Trophoblast cell (in vitro differentiated cells and primary cell): ENCODE results near the gene MRPS14.

Source experiments
- DNase-seq, 2 donors: peaks; one replicate each; pipeline ENCODE4 v3.0.0-alpha.2; 2016
- H2AFZ ChIP-seq: 2 replicates; pipeline ENCODE4 v1.6.1; 2013; ENCODE audit warnings: low read length, moderate library complexity, mild to moderate bottlenecking; ENCODE audit not compliant: insufficient read depth, poor library complexity
- H2AK5ac ChIP-seq: 2 replicates; pipeline ENCODE4 v1.6.1; 2013; ENCODE audit warnings: mild to moderate bottlenecking, low read length
- H2BK120ac ChIP-seq: 2 replicates; pipeline ENCODE4 v1.6.1; 2013; ENCODE audit warnings: low read length, mild to moderate bottlenecking, moderate library complexity; ENCODE audit not compliant: insufficient read depth, poor library complexity
- H2BK12ac ChIP-seq: 2 replicates; pipeline ENCODE4 v1.6.1; 2013; ENCODE audit warnings: mild to moderate bottlenecking, low read length, moderate library complexity
- H2BK5ac ChIP-seq: 2 replicates; pipeline ENCODE4 v1.6.1; 2013; ENCODE audit warnings: low read length, low read depth, moderate library complexity, mild to moderate bottlenecking; ENCODE audit not compliant: poor library complexity
- H3K14ac ChIP-seq: 2 replicates; pipeline ENCODE4 v1.6.1; 2013; ENCODE audit warnings: mild to moderate bottlenecking, low read length
- H3K18ac ChIP-seq: 2 replicates; pipeline ENCODE4 v1.6.1; 2013; ENCODE audit warnings: mild to moderate bottlenecking, low read length
- H3K23ac ChIP-seq: 2 replicates; pipeline ENCODE4 v1.6.1; 2013; ENCODE audit warnings: low read length
- H3K27ac ChIP-seq: 2 replicates; pipeline ENCODE4 v1.5.1; 2013; ENCODE audit warnings: low read depth, mild to moderate bottlenecking, inconsistent platforms, low read length, moderate library complexity
- H3K27me3 ChIP-seq: 2 replicates; pipeline ENCODE4 v1.6.1; 2013; ENCODE audit warnings: inconsistent platforms, mild to moderate bottlenecking, low read length, moderate library complexity; ENCODE audit not compliant: insufficient read depth
- H3K36me3 ChIP-seq, 2 experiments: 1 replicate in 1 of 2; 2 replicates in 1 of 2; pipeline ENCODE4 v1.6.1; 2013; ENCODE audit warnings: low read length in 2 of 2, mild to moderate bottlenecking in 2 of 2, moderate library complexity in 1 of 2; ENCODE audit not compliant: insufficient read depth in 2 of 2, control insufficient read depth in 1 of 2
- H3K4ac ChIP-seq: 2 replicates; pipeline ENCODE4 v1.6.1; 2013; ENCODE audit warnings: low read depth, mild to moderate bottlenecking, low read length, moderate library complexity
- H3K4me1 ChIP-seq, 2 experiments: 1 replicate in 1 of 2; 2 replicates in 1 of 2; pipeline ENCODE4 v1.6.1; 2013; ENCODE audit warnings: low read length in 2 of 2, mild to moderate bottlenecking in 2 of 2, moderate library complexity in 1 of 2; ENCODE audit not compliant: insufficient read depth in 2 of 2, control insufficient read depth in 1 of 2
- H3K4me2 ChIP-seq: 2 replicates; pipeline ENCODE4 v1.6.1; 2013; ENCODE audit warnings: inconsistent platforms, mild to moderate bottlenecking, low read length, moderate library complexity
- H3K4me3 ChIP-seq: 2 replicates; pipeline ENCODE4 v1.5.1; 2013; ENCODE audit warnings: mild to moderate bottlenecking, low read depth, low read length, inconsistent platforms
- H3K79me1 ChIP-seq: one replicate; pipeline ENCODE4 v1.6.1; 2013; ENCODE audit warnings: low read length
- H3K79me2 ChIP-seq: 2 replicates; pipeline ENCODE4 v1.6.1; 2013; ENCODE audit warnings: low read length, mild to moderate bottlenecking; ENCODE audit not compliant: control insufficient read depth, insufficient read depth, poor library complexity
- H3K9ac ChIP-seq: 2 replicates; pipeline ENCODE4 v1.6.1; 2013; ENCODE audit warnings: mild to moderate bottlenecking, low read length
- H3K9me3 ChIP-seq: 2 replicates; pipeline ENCODE4 v1.6.1; 2013; ENCODE audit warnings: low read depth, mild to moderate bottlenecking, control low read depth, inconsistent platforms, low read length; ENCODE audit not compliant: insufficient read depth
- H4K12ac ChIP-seq: 2 replicates; pipeline ENCODE4 v1.6.1; 2013; ENCODE audit warnings: low read depth, mild to moderate bottlenecking, low read length, moderate library complexity
- H4K8ac ChIP-seq: 2 replicates; pipeline ENCODE4 v1.6.1; 2013; ENCODE audit warnings: low read depth, mild to moderate bottlenecking, low read length, moderate library complexity
- H4K91ac ChIP-seq: one replicate; pipeline ENCODE4 v1.6.1; 2013; ENCODE audit warnings: low read depth, mild to moderate bottlenecking, low read length, moderate library complexity
- WGBS: extraction: QIAGEN DNeasy Blood & Tissue Kit; methylation state at CpG from one replicate; pipeline ENCODE4 v1.1.7; 2013; ENCODE audit warnings: missing lambda C conversion rate; ENCODE audit not compliant: insufficient read length, insufficient coverage; ENCODE audit errors: extremely low coverage; 5-methylcytosine and 5-hydroxymethylcytosine counted together

The MRPS14 gene

GRCh38 chr1:175043824-175044223 lies 20.6 kb upstream of the MRPS14 start:
- Histone ChIP-seq H3K27ac (peak overlapping the region; percentile 12), H2BK120ac (no peak overlapping the region), H3K4ac (no peak overlapping the region), H4K12ac (peak overlapping the region; percentile 70), H3K14ac (no peak overlapping the region), H3K79me2 (no peaks in the 10 kb centered on the region), H3K4me2 (peak overlapping the region; percentile 15), H3K4me3 (no peak overlapping the region), H3K9me3 (no peaks in the 10 kb centered on the region), H3K36me3 (no peaks in the 10 kb centered on the region), H4K8ac (no peak overlapping the region), H2AK5ac (no peak overlapping the region), H4K91ac (peak overlapping the region; percentile 46), H3K4me1 (peaks cover 5 to 9% of the 10 kb centered on the region in 2 experiments), H3K79me1 (no peaks in the 10 kb centered on the region), H3K18ac (no peak overlapping the region), H2AFZ (no peak overlapping the region), H2BK12ac (peak overlapping the region; percentile 85), H3K9ac (no peak overlapping the region), H3K27me3 (no peaks in the 10 kb centered on the region), H2BK5ac (peak overlapping the region; percentile 65), H3K23ac (no peak overlapping the region)
- no CpG with 5 or more reads among the region's 19 CpGs for WGBS
- no peak for DNase-seq

- Histone ChIP-seq H3K27me3 (no peaks in the 10 kb centered on the region), H2BK120ac (no peak overlapping the region), H3K36me3 (no peaks in the 10 kb centered on the region), H3K79me1 (no peaks in the 10 kb centered on the region), H4K12ac (no peak overlapping the region), H3K4me3 (no peak overlapping the region), H2AFZ (no peak overlapping the region), H4K91ac (no peak overlapping the region), H3K4me2 (no peak overlapping the region), H2BK12ac (no peak overlapping the region), H3K18ac (no peak overlapping the region), H4K8ac (no peak overlapping the region), H3K79me2 (no peaks in the 10 kb centered on the region), H3K4ac (no peak overlapping the region), H3K4me1 (peaks cover 5 to 9% of the 10 kb centered on the region in 2 experiments), H3K23ac (no peak overlapping the region), H3K14ac (no peak overlapping the region), H2BK5ac (no peak overlapping the region), H3K9ac (no peak overlapping the region), H2AK5ac (no peak overlapping the region), H3K27ac (no peak overlapping the region), H3K9me3 (no peaks in the 10 kb centered on the region)
- DNase-seq = no peak
- WGBS = no CpG with 5 or more reads among the region's 3 CpGs
These were observed 19.4 kb upstream of the MRPS14 start for GRCh38 chr1:175042650-175043049.

- no peak for DNase-seq
- no peak overlapping the region for H4K8ac ChIP-seq
- H3K18ac ChIP-seq = no peak overlapping the region
- H4K12ac ChIP-seq = no peak overlapping the region
- no peak overlapping the region for H3K9ac ChIP-seq
- H3K27me3 ChIP-seq = no peaks in the 10 kb centered on the region
- H2AK5ac ChIP-seq = no peak overlapping the region
- H3K14ac ChIP-seq = no peak overlapping the region
- no peak overlapping the region for H3K4me2 ChIP-seq
- H3K4me1 ChIP-seq = peaks cover 5 to 9% of the 10 kb centered on the region in 2 experiments
- H3K23ac ChIP-seq = no peak overlapping the region
- H3K27ac ChIP-seq = no peak overlapping the region
- H3K9me3 ChIP-seq = no peaks in the 10 kb centered on the region
- no peaks in the 10 kb centered on the region for H3K36me3 ChIP-seq
- no peak overlapping the region for H2BK12ac ChIP-seq
- no peaks in the 10 kb centered on the region for H3K79me2 ChIP-seq
- H3K79me1 ChIP-seq = no peaks in the 10 kb centered on the region
- H2AFZ ChIP-seq = no peak overlapping the region
- no peak overlapping the region for H3K4ac ChIP-seq
- no peak overlapping the region for H3K4me3 ChIP-seq
- WGBS = no CpG with 5 or more reads among the region's 4 CpGs
- H2BK5ac ChIP-seq = no peak overlapping the region
- H4K91ac ChIP-seq = no peak overlapping the region
- no peak overlapping the region for H2BK120ac ChIP-seq
These were observed 17.2 kb upstream of the MRPS14 start for GRCh38 chr1:175040324-175040879.

GRCh38 chr1:175037416-175037815 lies 14.2 kb upstream of the MRPS14 start:
- H2BK120ac ChIP-seq = no peak overlapping the region
- H3K27me3 ChIP-seq = no peaks in the 10 kb centered on the region
- no peak overlapping the region for H2AK5ac ChIP-seq
- H3K36me3 ChIP-seq = no peaks in the 10 kb centered on the region
- H3K79me1 ChIP-seq = no peaks in the 10 kb centered on the region
- H3K9me3 ChIP-seq = no peaks in the 10 kb centered on the region
- H3K4ac ChIP-seq = no peak overlapping the region
- no peak overlapping the region for H3K14ac ChIP-seq
- no peak overlapping the region for H2AFZ ChIP-seq
- H3K79me2 ChIP-seq = no peaks in the 10 kb centered on the region
- H4K12ac ChIP-seq = no peak overlapping the region
- H3K4me3 ChIP-seq = no peak overlapping the region
- H2BK12ac ChIP-seq = no peak overlapping the region
- no peak overlapping the region for H3K23ac ChIP-seq
- H4K8ac ChIP-seq = no peak overlapping the region
- no CpG with 5 or more reads among the region's 7 CpGs for WGBS
- peaks cover 2 to 3% of the 10 kb centered on the region in 2 experiments for H3K4me1 ChIP-seq
- H3K4me2 ChIP-seq = no peak overlapping the region
- no peak overlapping the region for H3K18ac ChIP-seq
- H3K27ac ChIP-seq = no peak overlapping the region
- H2BK5ac ChIP-seq = no peak overlapping the region
- H3K9ac ChIP-seq = no peak overlapping the region
- no peak for DNase-seq
- H4K91ac ChIP-seq = no peak overlapping the region
